Activated B cell treated with CpG ODN at 0.5 μM for 24 hours (primary cell): ENCODE measurements around the gene RNASE7. TPM values are rescaled to one million over a fixed set of nuclear protein-coding genes. Genes with fewer than 3 reads are reported as not detected.

ENCODE experiments used
- ATAC-seq: fragments of 200-7000 bp; cut with Tn5 transposase; one replicate; pipeline ENCODE4 v1.10.0; 2021; ENCODE audit warnings: low read depth, mild to moderate bottlenecking, moderate library complexity
- CTCF ChIA-PET: fragments of 350-600 bp; sonication (Branson Sonifier 250); formaldehyde crosslinking; loops from one replicate; lab custom pipeline; 2021; ENCODE audit warnings: antibody characterized with exemption; lab: Charles Lee
- POLR2A ChIA-PET: fragments of 350-600 bp; sonication (Branson Sonifier 250); formaldehyde crosslinking; loops from one replicate; lab custom pipeline; 2021; ENCODE audit warnings: antibody characterized with exemption; lab: Charles Lee
- DNase-seq: peaks from one replicate; pipeline ENCODE4 v3.0.0; 2022
- H3K27ac Mint-ChIP-seq: one replicate; pipeline ENCODE4 v1.8.0; 2020; ENCODE audit warnings: mixed read lengths
- H3K27me3 Mint-ChIP-seq: one replicate; pipeline ENCODE4 v1.8.0; 2021; ENCODE audit warnings: mixed read lengths
- H3K36me3 Mint-ChIP-seq: one replicate; pipeline ENCODE4 v1.8.0; 2021; ENCODE audit warnings: low read depth, mixed read lengths
- H3K4me1 Mint-ChIP-seq: one replicate; pipeline ENCODE4 v1.8.0; 2021; ENCODE audit warnings: mixed read lengths
- H3K4me3 Mint-ChIP-seq: one replicate; pipeline ENCODE4 v1.8.0; 2020; ENCODE audit warnings: mild to moderate bottlenecking, mixed read lengths
- H3K9me3 Mint-ChIP-seq: one replicate; pipeline ENCODE4 v1.8.0; 2020; ENCODE audit warnings: mixed read lengths
- intact Hi-C: fragments of 100-400 bp; cut with micrococcal nuclease; formaldehyde crosslinking; loops from one replicate; pipeline ENCODE4 v1.15.1; 2024
- total RNA-seq: library from RNA; stranded (reverse); gene quantifications from 2 replicates; pipeline ENCODE4 v1.2.3, GENCODE V29; 2022
- TF ChIP-seq, protein P1 (sequence below): fragments of 200-600 bp; IDR thresholded peaks from one replicate; pipeline ENCODE4 v1.8.0; 2022; ENCODE audit warnings: antibody characterized with exemption, mild to moderate bottlenecking

The RNASE7 gene
- total RNA-seq, 1 donor from 2014 or later = not detected

DNA sequence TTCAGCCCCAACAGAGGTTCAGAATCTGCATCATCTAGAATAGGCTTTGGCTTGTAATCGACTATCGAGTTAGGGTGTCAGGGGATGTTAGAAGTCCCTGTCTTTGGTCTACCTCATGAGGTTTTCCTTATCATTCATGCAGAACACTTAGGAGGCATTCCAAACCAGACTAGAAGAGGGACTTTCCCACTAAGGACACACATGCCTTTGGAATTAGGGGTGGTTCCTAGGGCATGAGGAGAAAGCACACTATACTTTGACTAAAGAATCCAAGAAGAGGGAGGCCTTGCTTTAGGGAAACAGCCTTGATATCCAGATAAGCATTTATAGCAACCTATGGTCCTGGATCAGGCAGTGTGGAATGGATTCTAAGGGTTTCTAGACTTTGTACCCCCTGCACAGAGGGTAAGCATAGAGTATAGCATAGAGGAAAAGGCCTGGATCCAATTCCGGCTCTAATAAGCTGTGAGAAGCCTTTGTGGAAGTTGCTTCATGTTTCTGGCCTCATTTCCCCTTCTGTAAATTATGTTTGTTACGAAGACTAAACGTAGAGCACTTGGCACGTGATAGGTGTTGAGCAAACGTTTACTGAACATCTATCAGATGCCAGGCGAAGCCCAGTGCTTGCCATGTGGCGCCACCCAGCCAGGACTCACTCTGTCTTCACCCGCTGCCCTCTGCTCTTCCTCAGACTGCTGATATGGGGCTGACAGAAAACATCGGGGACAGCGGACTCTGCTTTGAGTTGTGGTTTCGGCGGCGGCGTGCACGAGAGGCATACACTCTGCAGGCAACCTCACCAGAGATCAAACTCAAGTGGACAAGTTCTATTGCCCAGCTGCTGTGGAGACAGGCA is 43.1 kb downstream of the RNASE7 start:
- Mint-ChIP-seq H3K4me3 (no peak overlapping the region), H3K4me1 (peaks cover 17% of the 10 kb centered on the region), H3K9me3 (no peaks in the 10 kb centered on the region), H3K27ac (no peak overlapping the region), H3K27me3 (peaks cover under 1% of the 10 kb centered on the region), H3K36me3 (no peaks in the 10 kb centered on the region)
- ATAC-seq (no peak), DNase-seq (no peak)
- ChIA-PET POLR2A (no interaction called here), CTCF (interaction anchor here (0.9 to 4.7 kb wide), 3 partner anchors 7 to 70 kb away, joined by 4 to 34 read pairs (median 7); no protein-coding TSS in a partner anchor)
- intact Hi-C loops = no loop called here
- TF ChIP-seq, protein P1, sequence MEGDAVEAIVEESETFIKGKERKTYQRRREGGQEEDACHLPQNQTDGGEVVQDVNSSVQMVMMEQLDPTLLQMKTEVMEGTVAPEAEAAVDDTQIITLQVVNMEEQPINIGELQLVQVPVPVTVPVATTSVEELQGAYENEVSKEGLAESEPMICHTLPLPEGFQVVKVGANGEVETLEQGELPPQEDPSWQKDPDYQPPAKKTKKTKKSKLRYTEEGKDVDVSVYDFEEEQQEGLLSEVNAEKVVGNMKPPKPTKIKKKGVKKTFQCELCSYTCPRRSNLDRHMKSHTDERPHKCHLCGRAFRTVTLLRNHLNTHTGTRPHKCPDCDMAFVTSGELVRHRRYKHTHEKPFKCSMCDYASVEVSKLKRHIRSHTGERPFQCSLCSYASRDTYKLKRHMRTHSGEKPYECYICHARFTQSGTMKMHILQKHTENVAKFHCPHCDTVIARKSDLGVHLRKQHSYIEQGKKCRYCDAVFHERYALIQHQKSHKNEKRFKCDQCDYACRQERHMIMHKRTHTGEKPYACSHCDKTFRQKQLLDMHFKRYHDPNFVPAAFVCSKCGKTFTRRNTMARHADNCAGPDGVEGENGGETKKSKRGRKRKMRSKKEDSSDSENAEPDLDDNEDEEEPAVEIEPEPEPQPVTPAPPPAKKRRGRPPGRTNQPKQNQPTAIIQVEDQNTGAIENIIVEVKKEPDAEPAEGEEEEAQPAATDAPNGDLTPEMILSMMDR = no peak

DNA sequence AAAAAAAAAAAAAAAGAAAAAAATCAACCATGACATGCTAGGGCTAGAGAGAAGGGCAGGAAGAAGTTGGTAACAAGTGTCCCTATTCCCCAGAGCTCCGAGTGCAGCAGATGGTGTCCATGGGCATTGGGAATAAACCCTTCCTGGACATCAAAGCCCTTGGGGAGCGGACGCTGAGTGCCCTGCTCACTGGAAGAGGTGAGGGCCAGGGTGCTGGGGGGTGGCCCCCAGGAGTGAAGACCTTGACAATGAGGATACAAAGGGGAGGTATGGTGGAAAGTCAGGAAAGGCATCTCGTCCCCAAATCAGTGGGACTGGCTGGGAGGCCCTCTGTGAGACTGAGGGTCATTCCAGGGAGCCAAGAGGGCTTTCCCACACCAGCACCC is 44.7 kb downstream of the RNASE7 start:
- CTCF ChIA-PET = interaction anchor here (0.9 to 4.7 kb wide), 4 partner anchors 9 to 72 kb away, joined by 4 to 34 read pairs (median 14); no protein-coding TSS in a partner anchor
- Mint-ChIP-seq H3K27me3 (no peaks in the 10 kb centered on the region), H3K4me1 (peaks cover 19% of the 10 kb centered on the region), H3K9me3 (no peaks in the 10 kb centered on the region), H3K36me3 (no peaks in the 10 kb centered on the region), H3K4me3 (no peak overlapping the region), H3K27ac (peak overlapping the region; percentile 32)
- POLR2A ChIA-PET = interaction anchor here (0.7 to 1.1 kb wide), 2 partner anchors 16 to 68 kb away, joined by 3 to 5 read pairs; no protein-coding TSS in a partner anchor
- DNase-seq = no peak
- TF ChIP-seq, protein P1 = no peak
- ATAC-seq = no peak
- intact Hi-C loops = no loop called here

DNA sequence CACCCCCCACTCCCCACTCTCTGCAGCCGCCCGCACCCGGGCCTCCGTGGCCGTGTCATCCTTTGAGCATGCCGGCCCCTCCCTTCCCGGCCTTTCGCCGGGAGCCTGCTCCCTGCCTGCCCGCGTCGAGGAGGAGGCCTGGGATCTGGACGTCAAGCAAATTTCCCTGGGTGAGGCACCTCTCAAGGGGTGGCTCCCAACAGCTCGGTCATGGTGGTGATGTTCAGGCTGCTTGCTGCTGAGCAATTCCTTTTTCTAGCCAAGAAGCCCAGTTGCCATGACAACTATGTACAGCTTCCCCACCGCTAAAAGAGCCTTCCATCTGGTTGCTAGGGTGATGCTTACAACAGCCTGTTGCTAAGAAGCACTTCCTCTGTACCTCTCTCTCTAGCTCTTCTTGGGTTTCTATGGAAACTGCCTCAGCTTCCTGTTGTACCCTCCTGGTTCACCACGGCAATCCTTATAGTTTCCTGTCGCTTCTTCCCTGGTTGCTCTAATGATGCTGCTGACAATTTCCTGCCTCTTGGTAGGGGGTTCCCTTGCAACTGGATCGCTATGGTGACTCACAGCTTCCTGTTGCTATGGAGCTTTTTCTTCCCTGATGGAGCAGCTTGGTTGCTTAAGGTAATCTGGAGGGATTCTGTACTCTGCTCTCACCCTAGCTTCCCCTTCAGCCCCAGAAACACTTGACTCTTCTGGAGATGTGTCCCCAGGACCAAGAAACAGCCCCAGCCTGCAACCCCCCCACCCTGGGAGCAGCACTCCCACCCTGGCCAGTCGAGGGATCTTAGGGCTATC is 45.3 kb downstream of the RNASE7 start:
- peak; percentile 70 for ATAC-seq
- DNase-seq = no peak
- H3K36me3 Mint-ChIP-seq = no peaks in the 10 kb centered on the region
- no peaks in the 10 kb centered on the region for H3K27me3 Mint-ChIP-seq
- no peaks in the 10 kb centered on the region for H3K9me3 Mint-ChIP-seq
- no peak overlapping the region for H3K4me3 Mint-ChIP-seq
- CTCF ChIA-PET = interaction anchor here (0.9 to 4.7 kb wide), 6 partner anchors 9 to 72 kb away, joined by 4 to 34 read pairs (median 14); no protein-coding TSS in a partner anchor
- intact Hi-C loops = no loop called here
- H3K27ac Mint-ChIP-seq = peak overlapping the region; percentile 50
- TF ChIP-seq, protein P1 = no peak
- H3K4me1 Mint-ChIP-seq = peaks cover 20% of the 10 kb centered on the region
- POLR2A ChIA-PET = interaction anchor here (0.7 to 1.1 kb wide), 2 partner anchors 17 to 68 kb away, joined by 3 to 5 read pairs; no protein-coding TSS in a partner anchor

DNA sequence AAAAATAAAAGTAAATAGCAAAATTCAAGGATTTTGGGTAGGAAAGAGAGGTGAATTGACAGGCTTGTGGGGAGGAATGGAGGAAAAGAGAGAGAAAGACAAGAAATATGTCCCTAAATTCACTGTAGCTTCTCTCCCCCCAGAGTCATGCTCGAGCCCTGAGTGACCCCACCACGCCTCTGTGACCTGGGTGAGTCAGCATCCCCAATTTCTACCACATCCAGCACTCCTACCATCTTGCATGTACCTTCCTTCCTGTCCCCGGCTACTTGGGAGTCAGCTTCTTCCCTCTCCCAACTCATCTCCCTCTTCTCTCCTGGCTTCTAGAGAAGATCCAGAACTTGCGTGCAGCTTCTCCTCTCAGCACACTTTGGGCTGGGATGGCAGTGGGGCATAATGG is 46.5 kb downstream of the RNASE7 start:
- H3K4me3 Mint-ChIP-seq = no peak overlapping the region
- TF ChIP-seq, protein P1 = no peak
- peaks cover 24% of the 10 kb centered on the region for H3K4me1 Mint-ChIP-seq
- H3K27ac Mint-ChIP-seq = no peak overlapping the region
- ATAC-seq = no peak
- H3K36me3 Mint-ChIP-seq = no peaks in the 10 kb centered on the region
- ChIA-PET POLR2A (interaction anchor here (0.6 kb wide), 1 partner anchor 16 kb away, joined by 3 read pairs; no protein-coding TSS in a partner anchor), CTCF (interaction anchor here (1.3 to 4.7 kb wide), 7 partner anchors 7 to 74 kb away, joined by 3 to 34 read pairs (median 13); partner anchors contain the start of gene ARHGEF40)
- no peaks in the 10 kb centered on the region for H3K27me3 Mint-ChIP-seq
- intact Hi-C loops = no loop called here
- no peak for DNase-seq
- no peaks in the 10 kb centered on the region for H3K9me3 Mint-ChIP-seq
